Lung microvascular endothelial cell (primary cell): ENCODE measurements around the gene MYRFL. TPM values are rescaled to one million over a fixed set of nuclear protein-coding genes. Genes with fewer than 3 reads are reported as not detected.
"Not testable (repeated sequence)": the region's sequence is repeated elsewhere in the genome, so short reads cannot be mapped to it uniquely, and the experiment has no call there.

Experiments
- DNase-seq, 2 donors: peaks; one replicate each; pipeline versions ENCODE4 v3.0.0 to v3.0.0-alpha.2; 2010; ENCODE audit warnings: low read depth in 2 of 2
- total RNA-seq: library from RNA; depleted of rRNA; stranded (reverse); fragments of >200 nt; gene quantifications from 2 replicates; pipeline ENCODE4 v1.2.1, GENCODE V29; 2014

Gene MYRFL
- total RNA-seq, 1 donor from 2014 or later, result under 0.01 TPM

- DNase-seq, result no peak
These were observed 161.1 kb downstream of the MYRFL start for GRCh38 chr12:69986114-69986513.

- peak; percentile 32 to 88 for DNase-seq
These were observed 162.6 kb downstream of the MYRFL start for GRCh38 chr12:69987579-69988091.

GRCh38 chr12:69988481-69989321 is 163.7 kb downstream of the MYRFL start:
- DNase-seq, result peak in 1 of 2 donors; percentile 51

GRCh38 chr12:69991690-69992288 is 166.8 kb downstream of the MYRFL start:
- no peak for DNase-seq

- no peak for DNase-seq
These were observed 168.4 kb downstream of the MYRFL start for GRCh38 chr12:69993433-69993832.

- DNase-seq, result not testable (repeated sequence)
These were observed 169.1 kb downstream of the MYRFL start for GRCh38 chr12:69994086-69994485.

GRCh38 chr12:69994724-69995173 is 169.7 kb downstream of the MYRFL start:
- no peak for DNase-seq

- DNase-seq, result no peak
These were observed 171.2 kb downstream of the MYRFL start for GRCh38 chr12:69996241-69996640.

GRCh38 chr12:69996722-69997121 is 171.7 kb downstream of the MYRFL start:
- DNase-seq, result no peak

- no peak for DNase-seq
These were observed 173.0 kb downstream of the MYRFL start for GRCh38 chr12:69998011-69998410.

- no peak for DNase-seq
These were observed 173.9 kb downstream of the MYRFL start for GRCh38 chr12:69998922-69999321.

GRCh38 chr12:69999561-69999960 is 174.5 kb downstream of the MYRFL start:
- no peak for DNase-seq

GRCh38 chr12:70002097-70002911 is 177.3 kb downstream of the MYRFL start:
- no peak for DNase-seq

- DNase-seq, result no peak
These were observed 177.9 kb downstream of the MYRFL start for GRCh38 chr12:70002912-70003255.

GRCh38 chr12:70005864-70006618 is 181.0 kb downstream of the MYRFL start:
- DNase-seq, result no peak

GRCh38 chr12:70006619-70006973 is 181.6 kb downstream of the MYRFL start:
- no peak for DNase-seq

- no peak for DNase-seq
These were observed 182.7 kb downstream of the MYRFL start for GRCh38 chr12:70007687-70008086.
